DMS153 treated with DMSO at 0.1 percent for 48 hours (cell line): Measurements from ENCODE around the gene MBNL2.
A peak's percentile ranks its signal among the peaks of the same experiment; 100 is the strongest.
"Not testable (repeated sequence)": the region's sequence is repeated elsewhere in the genome, so short reads cannot be mapped to it uniquely, and the experiment has no call there.

Experiments used
- DNase-seq: peaks from one replicate; lab custom pipeline; 2025; ENCODE audit not compliant: unreplicated experiment; lab: John Stamatoyannopoulos, UW

Gene MBNL2

GRCh38 chr13:97341135-97341534, 119.0 kb downstream of the MBNL2 start:
- no peak for DNase-seq

DNA sequence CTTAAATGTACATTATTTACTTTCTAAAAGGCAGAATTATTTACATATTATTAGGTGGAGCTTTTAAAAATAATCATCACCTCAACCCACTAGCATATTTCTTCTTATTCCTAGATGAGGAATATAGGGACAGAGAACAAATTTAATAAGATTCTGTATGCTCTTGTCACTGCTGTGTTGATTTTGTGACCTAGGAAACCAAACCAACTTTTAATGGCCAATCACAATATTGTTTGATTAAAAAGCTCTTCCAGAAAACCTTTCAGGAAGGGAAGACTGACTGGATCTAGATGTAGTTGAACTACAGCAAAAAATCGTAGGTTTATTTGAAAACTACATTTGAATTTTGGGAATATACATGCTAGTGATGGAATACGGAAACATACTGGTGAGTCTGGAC, 120.0 kb downstream of the MBNL2 start:
- DNase-seq = no peak

DNA sequence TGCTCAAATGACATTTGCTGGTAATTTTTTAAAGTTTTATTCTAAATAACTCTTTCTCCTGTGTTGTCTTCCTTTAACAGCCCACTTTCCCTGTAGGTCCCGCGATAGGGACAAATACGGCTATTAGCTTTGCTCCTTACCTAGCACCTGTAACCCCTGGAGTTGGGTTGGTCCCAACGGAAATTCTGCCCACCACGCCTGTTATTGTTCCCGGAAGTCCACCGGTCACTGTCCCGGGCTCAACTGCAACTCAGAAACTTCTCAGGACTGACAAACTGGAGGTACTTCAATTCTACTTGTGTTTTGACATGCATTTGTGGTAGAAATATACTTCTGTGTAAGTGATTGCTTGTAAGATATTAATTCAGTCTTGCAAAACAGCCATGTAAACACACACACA, 120.8 kb downstream of the MBNL2 start:
- DNase-seq = no peak

- peak; percentile 27 for DNase-seq
These were observed 122.4 kb downstream of the MBNL2 start for GRCh38 chr13:97344265-97345175.

GRCh38 chr13:97346097-97346496, 124.0 kb downstream of the MBNL2 start:
- DNase-seq = no peak

GRCh38 chr13:97346561-97347254, 124.6 kb downstream of the MBNL2 start:
- no peak for DNase-seq

DNA sequence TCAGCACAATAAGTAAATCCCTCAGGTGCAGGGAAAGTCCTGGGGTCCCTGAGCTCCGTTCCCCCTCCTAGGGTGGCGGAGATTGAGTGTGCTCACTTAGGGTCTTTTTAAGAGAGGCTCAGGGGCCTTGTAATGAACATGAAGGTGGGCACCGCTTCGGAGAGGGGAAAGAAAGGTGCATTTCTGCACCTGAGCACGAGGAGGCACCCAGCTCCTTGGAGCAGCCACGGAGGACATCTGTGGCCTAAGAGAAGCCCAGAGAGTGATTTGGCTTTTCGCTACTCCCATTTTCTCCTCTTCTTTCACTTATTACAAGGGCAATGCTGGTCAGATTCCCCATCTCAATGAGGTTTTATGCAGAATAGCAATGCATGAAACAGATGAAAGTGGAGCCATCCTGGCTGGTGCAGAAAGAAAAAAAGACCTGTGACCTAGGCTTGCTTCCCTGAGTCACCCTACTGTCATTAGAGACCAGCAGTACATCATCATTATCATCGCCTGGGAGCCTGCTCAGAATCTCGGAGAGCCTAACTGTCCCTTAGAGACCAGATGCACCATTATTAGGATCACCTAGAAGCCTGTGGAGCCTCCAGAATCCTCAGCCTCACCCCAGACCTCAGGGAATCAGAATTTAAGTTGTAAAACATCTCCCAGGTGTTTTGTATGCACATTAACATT, 125.3 kb downstream of the MBNL2 start:
- DNase-seq = no peak

DNA sequence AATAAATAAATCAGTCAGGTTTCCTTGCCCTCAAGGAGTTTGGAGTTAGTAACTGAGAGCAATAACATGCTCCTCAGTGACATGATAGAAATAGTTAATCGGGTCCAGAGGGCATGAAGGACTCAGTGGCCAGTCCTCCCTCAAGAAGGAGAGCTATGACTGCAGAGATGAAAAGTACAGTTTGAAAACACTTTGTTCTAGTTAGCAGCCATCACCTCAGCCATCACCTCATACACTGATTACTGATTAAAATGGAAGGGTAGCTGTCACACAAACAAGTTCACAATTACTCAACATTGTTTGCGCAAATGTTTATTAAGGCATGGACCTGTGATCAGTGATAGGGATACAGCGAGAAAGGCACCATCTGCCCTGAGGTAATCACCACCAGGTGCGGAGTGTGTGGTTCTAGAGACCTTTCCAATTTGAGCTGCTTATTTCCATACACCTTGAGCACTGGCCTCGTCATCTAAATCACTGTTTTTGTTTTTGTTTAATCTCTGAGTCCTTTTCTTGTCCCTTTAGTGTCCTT, 126.5 kb downstream of the MBNL2 start:
- no peak for DNase-seq

- DNase-seq = not testable (repeated sequence)
These were observed 129.9 kb downstream of the MBNL2 start for GRCh38 chr13:97352012-97352411.

DNA sequence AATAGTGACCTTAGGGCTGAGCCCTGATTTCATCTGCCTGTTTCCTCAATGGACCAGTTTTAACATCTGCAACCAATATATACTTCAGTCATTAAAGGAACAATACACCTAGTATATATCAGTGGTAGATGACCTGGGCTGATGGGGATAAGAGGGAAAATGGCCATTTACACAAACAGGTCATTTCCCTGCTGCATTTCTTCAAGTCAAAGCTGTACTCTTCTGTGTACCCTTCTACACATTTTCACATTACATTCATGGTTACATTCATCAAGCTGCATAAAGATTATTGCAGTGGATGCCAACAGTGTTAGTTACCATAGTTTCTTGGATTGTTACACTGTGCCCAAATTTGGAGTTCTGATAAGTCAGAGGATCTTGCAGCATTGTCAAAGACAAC, 130.7 kb downstream of the MBNL2 start:
- no peak for DNase-seq

GRCh38 chr13:97353927-97354675, 132.0 kb downstream of the MBNL2 start:
- no peak for DNase-seq

DNA sequence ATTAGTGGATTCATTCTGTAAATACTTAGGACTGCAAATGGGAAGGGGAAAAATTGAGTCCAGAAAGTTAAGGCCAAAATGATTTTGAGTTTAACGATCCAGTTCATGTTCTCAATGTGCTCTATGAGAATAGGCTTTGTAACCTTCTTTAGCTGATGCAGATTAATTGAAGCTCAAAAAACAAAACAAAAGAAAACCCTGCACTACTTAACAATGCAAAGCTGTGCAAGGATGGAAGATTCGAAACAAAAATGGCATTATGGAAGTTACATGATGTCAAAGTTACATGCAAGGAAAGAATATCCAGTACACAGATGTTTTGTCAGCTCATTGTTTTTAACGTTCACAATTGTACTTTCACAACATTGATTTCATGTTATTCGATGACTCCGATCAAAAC, 132.7 kb downstream of the MBNL2 start:
- no peak for DNase-seq

- no peak for DNase-seq
These were observed 134.5 kb downstream of the MBNL2 start for GRCh38 chr13:97356592-97356991.

GRCh38 chr13:97359181-97360057, 137.3 kb downstream of the MBNL2 start:
- peak; percentile 36 for DNase-seq

GRCh38 chr13:97360610-97361009, 138.5 kb downstream of the MBNL2 start:
- DNase-seq = no peak

GRCh38 chr13:97364031-97364430, 141.9 kb downstream of the MBNL2 start:
- no peak for DNase-seq

DNA sequence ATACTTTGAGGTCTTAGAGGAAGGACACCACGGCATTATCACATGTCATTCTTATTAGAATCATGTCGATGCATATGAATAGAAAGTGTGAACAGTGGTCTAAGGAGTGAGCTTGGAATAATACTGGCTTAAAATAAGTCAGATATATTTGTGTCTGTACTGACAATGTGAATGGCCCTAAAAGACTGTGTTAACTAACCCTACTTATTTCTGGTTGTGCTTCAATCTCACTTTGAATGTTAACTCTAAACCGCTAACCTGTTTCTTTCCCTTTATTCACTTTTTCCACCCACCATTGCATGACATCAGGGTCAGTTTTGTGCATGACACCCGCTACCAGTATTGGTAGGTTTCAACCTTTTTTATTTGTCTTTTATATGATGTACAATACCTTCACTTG, 142.7 kb downstream of the MBNL2 start:
- DNase-seq = no peak

DNA sequence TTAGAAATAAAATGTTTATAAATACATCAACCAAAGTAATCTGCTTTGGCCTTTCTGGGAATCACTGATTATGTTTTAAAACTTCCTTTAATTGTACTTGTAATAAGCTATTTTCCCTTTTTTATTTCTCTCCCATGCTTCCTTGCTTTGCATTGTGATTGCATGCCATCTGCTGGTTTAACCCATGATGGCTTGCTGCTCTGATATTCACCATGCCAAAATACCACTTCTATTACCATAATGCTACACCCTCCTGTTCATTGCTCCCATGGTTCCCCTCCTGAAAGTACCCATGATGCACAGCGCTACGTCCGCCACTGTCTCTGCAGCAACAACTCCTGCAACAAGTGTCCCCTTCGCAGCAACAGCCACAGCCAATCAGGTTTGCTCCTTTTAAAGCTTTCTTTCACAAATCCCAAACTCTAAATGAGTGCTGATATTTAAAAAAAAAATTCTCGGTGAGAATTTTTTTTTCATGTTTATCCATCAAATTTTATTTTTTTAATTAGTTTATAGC, 144.1 kb downstream of the MBNL2 start:
- no peak for DNase-seq

GRCh38 chr13:97367016-97367822, 145.1 kb downstream of the MBNL2 start:
- no peak for DNase-seq
